ENCODE data around the gene LTBP1.
A peak's percentile ranks its signal among the peaks of the same experiment; 100 is the strongest.
"Not testable (repeated sequence)": the region's sequence is repeated elsewhere in the genome, so short reads cannot be mapped to it uniquely, and the experiment has no call there.

Gene LTBP1

GRCh38 chr2:33437815-33438214 is 491.1 kb downstream of the LTBP1 start:
- DNase-seq, result no peak

- DNase-seq, result peak; percentile 51 to 65 (median 61)
Observed at GRCh38 chr2:33441235-33441810, 494.6 kb downstream of the LTBP1 start.

- not testable (repeated sequence) for DNase-seq
Observed at GRCh38 chr2:33442052-33442451, 495.3 kb downstream of the LTBP1 start.

GRCh38 chr2:33442528-33443079 is 495.9 kb downstream of the LTBP1 start:
- no peak for DNase-seq

- peak in 2 of 3 donors; percentile 22 for DNase-seq
Observed at GRCh38 chr2:33443274-33443829, 496.6 kb downstream of the LTBP1 start.

GRCh38 chr2:33444967-33445366 is 498.2 kb downstream of the LTBP1 start:
- no peak for DNase-seq

- peak; percentile 18 to 47 (median 35) for DNase-seq
Observed at GRCh38 chr2:33448220-33448899, 501.6 kb downstream of the LTBP1 start.
